GDM1 (cell line): ENCODE results near the gene OR10P1.
"Not testable (repeated sequence)": the region's sequence is repeated elsewhere in the genome, so short reads cannot be mapped to it uniquely, and the experiment has no call there.

Experiments used
- DNase-seq: peaks from one replicate; lab custom pipeline; 2025; lab: John Stamatoyannopoulos, UW

Gene OR10P1, protein sequence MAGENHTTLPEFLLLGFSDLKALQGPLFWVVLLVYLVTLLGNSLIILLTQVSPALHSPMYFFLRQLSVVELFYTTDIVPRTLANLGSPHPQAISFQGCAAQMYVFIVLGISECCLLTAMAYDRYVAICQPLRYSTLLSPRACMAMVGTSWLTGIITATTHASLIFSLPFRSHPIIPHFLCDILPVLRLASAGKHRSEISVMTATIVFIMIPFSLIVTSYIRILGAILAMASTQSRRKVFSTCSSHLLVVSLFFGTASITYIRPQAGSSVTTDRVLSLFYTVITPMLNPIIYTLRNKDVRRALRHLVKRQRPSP

DNA sequence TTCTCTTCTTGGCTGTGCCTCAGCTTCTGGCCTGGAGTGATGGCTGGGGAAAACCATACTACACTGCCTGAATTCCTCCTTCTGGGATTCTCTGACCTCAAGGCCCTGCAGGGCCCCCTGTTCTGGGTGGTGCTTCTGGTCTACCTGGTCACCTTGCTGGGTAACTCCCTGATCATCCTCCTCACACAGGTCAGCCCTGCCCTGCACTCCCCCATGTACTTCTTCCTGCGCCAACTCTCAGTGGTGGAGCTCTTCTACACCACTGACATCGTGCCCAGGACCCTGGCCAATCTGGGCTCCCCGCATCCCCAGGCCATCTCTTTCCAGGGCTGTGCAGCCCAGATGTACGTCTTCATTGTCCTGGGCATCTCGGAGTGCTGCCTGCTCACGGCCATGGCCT is at the start of gene OR10P1:
TSS of gene OR10P1 (plus strand) at position 40 of the 400 bp plus-strand sequence. CDS start at position 40, 0 bp downstream.
- DNase-seq, result no peak

DNA sequence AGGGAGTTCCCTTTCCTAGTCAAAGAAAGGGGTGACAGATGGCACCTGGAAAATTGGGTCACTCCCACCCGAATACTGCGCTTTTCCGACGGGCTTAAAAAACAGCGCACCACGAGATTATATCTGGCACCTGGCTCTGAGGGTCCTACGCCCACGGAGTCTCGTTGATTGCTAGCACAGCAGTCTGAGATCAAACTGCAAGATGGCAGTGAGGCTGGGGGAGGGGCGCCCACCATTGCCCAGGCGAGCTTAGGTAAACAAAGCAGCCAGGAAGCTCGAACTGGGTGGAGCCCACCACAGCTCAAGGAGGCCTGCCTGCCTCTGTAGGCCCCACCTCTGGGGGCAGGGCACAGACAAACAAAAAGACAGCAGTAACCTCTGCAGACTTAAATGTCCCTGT is 46.5 kb upstream of the OR10P1 start:
- DNase-seq, result not testable (repeated sequence)

DNA sequence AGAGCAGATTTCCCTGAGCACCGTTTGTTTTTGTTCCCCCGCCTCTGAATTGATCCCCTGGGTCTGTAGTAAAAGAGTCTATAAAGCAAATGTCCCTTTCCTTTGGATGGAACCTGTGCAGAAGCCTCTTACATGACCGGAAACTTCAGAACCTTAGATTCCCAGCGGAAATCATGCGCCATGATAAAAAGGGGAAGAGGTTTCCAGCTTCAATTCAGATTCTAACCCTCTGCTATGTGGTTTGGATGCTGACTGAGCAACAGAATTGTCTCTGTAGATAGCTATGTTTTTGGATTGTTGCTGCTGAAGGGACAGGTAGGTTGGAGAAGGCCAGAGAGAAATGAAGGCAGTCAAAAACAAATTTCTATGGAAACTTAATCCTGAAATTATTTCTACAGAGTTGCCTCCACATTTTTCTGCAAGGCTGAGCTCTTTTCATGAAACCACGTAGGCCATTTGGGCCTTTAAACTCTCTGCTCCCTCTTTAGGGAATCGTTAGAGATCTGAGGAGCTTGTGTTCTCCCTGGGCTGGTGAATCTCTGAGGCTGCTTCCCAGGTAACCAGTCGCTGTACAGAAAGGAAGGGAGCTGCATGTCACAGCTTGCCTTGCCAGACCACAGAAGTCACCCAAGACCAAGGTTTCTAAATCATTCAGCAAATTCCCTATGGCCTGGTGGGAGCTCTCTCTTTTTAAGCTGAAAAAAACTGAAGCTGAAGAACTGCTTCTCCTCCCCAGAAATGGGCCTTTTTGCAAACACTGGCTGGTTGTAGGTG is 28.7 kb upstream of the OR10P1 start:
- DNase-seq, result no peak

DNA sequence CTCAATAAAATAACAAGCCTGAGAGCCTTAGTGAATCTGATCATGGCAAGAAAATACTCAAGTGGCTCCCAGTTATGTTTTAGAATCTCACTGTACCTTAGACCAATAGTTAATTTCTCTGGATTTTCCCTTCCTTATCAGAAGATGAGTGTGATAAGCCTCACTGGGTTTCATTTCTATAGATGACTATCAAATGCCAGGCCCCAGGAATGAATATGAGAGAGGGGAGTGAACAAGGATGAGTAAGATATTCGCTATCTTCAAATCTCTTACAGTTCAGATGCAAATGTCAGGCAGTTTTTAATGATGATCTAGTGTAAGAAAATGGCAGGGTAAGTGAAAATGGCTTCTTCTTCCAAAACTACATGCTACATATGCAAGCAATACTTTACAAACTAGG is 26.1 kb upstream of the OR10P1 start:
- no peak for DNase-seq

DNA sequence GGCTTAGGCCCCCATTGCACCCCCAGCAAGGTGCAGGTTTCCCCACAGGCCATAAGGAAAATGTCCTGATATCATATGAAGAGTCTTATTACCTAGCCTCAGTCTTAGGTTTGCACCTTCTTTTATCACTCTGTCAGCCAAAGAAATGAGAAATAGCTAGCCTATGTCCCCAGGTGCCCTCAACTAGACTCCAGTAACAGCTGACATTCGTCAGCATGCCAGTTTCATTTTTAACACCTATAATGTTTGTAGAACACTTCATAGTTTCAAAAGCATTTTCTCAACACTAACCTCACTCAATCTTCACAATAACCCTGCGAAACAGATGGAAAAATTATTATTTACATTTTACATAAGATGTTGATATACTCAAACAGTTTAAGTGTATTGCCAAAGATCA is 24.0 kb upstream of the OR10P1 start:
- DNase-seq, result no peak

DNA sequence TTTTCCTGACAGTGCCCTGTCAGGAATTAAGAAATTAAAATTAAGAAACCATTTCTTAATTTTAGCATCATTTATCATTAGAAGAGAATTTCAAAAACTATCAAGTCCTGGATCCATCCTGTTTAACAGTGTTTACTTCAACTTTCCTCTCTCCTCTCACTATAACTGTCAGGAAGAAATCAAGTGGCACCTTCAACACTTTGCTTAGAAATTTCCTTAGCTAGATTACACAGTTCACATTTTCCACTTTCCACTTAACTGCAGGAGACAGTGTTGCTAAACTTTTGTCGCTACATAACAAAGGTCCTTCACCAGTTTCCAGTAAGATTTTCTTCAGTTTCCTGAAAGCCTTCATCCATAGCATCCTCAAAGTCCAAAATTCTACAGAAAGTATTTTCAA is 21.9 kb upstream of the OR10P1 start:
- DNase-seq, result no peak

DNA sequence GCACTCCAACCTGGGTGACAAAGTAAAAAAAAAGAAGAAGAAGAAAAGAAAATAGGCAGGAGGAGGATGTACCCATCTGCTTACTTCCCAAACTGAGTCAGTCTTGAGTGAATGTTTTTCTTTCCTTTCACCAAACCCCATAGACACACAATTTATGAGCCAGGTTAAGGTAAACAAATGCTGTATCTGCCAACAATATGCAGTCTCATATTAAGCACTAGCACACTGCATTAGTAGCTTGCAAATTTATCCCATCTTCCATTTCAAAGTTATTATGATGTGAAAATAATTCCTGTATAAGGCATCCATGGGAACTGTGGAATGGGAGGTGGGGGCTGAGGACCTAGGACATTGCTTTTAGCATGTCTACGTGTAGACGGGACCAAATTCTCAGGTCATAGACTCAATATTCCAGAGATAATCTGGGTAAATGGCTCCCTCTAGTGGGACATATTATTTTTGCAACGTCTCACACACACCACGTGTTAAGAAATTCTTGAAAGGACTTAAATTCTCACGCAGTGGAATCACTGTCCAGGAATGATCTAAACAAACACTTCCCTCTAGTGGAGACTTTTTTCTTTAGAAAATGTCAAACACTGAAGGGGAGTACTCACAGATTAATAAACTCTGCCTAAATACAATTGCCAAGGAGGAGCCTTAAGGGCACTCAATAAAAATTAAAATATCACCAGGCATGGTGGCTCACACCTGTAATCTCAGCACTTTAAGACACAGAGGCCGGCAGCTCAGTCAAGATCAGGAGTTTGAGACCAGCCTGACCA is 17.1 kb upstream of the OR10P1 start:
- peak; percentile 28 for DNase-seq

DNA sequence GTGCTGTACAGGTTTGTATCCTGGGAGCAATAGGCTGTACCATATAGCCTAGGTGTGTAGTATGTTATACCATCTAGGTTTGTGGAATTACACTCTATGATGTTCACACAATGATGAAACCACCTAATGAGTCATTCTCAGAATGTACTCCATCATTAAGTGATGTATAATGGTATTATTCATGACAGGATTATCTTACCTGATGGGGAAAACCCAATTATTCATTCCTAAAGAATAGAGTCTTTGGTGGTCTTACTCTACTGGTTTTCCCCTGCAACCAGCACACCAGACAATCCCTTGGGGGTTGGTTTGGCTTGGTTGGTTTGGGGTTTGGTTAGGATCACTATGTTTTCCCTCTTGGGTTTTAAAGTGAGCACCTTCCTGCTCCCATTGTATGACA is 12.6 kb upstream of the OR10P1 start:
- no peak for DNase-seq

DNA sequence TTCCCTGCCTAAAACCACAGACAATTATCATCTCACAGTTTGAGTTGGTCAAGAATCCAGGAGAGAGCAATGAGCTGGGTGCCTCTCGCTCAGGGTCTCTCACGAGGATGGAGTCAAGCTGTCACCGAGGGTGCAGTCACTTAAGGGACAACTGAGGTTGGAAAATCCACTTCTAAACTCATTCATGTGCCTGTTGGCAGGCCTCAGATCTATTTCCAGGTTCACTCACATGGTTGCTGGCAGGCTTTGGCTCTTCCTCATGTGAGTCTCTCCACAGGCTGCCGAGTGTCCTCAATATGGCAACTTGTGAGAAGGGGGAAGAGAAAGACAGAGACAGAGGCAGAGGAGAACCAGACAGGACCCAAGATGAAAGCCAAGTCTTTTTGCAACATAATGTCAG is 10.5 kb upstream of the OR10P1 start:
- DNase-seq, result no peak

DNA sequence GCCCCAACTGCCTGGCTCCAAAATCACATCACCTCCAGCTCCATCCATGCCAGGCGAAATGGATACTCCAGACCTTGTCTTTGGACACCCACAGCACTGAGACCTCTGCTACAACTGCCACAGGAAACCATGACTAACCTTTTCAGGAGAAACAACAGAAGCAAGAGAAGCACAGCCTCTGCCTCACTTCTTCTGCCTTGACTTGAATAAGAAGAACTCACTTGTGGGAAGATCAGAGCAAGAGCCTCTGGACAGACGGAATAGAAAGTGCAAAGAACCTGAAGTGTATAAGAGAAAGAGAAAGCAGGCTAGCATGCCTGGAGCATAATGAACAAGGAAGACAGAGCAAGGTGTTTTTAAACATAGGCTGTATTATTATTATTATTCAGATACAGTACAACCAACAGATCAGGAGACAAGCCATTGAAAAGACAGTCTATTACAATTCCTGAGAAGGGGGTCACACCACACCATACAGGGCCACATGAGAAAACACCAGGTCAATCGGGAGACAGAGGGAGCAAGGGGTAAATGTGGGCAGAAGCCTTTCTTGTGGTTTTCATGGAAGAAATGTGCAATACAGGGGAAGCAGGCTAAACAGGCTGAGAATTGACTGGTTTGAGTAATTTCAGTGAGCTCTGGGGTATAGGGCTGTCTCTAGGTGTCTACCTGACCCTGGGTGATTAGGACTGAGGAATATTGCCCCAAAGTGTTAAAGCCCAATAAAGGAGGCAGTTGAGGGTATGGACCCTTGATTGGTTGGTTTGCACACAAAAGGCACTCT is 7.4 kb upstream of the OR10P1 start:
- DNase-seq, result no peak

DNA sequence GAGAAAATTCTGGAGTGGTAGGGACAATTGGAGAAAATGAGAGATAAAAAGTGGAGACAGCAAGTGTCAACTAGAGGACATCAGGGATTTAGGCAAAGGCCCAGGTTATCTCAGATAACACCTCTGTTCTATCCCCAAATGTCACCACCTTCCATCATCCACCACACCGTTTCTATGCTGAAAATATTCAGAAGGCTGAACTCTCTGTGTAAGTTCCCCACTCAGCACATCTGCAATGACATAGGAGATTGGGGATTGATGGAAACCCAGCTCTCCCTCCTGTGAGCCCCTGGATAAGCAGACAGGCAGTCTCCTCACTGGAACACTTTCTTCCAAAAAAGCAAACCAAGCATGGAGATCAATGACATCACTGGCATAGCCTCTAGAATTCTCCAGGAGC is 5.6 kb upstream of the OR10P1 start:
- no peak for DNase-seq

DNA sequence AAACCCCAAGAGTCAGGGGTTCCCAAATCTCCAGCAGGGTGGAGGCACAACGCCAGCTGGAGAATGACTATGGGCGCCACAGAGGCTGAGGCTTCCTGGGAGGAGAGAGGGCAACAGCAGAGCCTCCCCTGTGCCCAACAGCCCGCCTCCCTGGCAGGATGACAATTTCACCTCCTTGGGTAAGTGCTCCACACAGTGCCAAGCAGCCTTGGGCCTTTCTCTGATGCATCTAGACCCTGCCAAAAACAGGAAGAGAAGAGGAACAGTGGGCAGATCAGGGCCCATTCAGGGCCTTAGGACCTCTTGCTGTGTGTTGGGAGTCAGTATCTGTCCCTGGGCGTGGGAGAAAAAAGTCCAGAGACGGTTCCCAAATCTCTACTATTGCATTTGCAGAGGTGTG is 5.0 kb upstream of the OR10P1 start:
- no peak for DNase-seq

DNA sequence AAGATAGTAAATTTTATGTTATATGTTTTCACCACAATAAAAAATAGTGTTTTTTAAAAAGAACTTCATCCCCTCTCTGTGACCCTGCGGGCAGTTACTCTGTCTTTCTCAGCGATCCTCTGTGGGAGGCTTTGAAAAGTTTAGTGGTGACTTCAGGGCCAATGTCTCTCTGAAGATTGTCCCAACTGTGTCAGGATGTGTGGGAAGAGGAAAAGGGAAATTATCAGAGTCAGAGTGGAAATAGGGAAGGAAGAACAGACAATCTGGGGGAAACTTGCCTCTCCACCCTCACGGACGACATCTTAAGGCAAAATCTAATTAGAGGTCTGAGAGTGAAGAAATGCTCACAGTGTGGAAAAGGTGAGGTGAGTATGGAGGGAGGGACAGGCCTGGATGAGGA is 3.5 kb upstream of the OR10P1 start:
- DNase-seq, result no peak

DNA sequence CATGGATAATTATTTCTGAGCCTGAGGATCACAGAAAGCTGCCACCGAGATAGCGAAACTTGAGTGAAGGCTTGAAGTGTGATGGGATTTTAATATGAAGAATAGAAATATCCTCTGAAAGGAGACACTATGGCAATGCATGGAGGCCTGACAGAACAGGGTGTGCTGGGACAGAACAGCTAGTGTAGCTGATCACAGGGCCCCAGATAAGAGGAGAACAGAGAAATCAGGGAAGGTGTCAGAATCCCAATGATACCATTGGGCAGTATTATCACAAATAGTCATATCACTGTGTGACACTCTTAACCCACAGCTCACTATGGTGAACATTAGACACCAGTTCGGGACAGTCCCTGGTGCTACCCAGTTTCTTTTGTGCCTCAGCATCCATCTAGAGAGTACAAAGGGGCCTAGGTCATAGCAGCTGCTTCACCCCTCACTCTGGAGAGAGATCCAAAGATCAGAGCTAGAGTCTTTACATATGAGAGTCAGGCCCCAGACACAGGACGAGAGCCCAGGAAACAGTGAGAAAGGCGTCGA is 506 bp upstream of the OR10P1 start:
- DNase-seq, result no peak

DNA sequence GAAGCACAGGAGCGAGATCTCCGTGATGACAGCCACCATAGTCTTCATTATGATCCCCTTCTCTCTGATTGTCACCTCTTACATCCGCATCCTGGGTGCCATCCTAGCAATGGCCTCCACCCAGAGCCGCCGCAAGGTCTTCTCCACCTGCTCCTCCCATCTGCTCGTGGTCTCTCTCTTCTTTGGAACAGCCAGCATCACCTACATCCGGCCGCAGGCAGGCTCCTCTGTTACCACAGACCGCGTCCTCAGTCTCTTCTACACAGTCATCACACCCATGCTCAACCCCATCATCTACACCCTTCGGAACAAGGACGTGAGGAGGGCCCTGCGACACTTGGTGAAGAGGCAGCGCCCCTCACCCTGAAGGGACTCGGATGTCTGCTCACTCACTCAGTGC is 775 bp downstream of the OR10P1 start:
- no peak for DNase-seq

DNA sequence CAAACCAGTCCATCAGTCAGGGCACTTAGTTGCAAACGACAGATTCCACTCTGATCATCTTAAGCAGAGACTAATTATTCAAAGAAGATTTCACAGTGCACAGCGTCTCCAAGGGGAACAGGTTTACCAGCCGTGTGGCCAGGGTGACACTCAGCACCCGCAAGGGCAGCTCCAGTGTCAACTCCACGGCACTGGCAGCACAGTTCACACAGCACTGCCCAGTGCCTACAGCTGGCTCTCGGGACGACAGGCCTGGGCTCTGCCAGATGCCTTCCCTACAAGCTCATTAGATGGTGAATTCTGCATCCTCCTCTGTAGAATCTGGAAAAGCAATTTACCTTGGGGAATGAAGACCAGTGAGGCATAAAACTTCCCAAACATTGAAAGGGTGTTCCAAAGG is 4.9 kb downstream of the OR10P1 start:
- no peak for DNase-seq

DNA sequence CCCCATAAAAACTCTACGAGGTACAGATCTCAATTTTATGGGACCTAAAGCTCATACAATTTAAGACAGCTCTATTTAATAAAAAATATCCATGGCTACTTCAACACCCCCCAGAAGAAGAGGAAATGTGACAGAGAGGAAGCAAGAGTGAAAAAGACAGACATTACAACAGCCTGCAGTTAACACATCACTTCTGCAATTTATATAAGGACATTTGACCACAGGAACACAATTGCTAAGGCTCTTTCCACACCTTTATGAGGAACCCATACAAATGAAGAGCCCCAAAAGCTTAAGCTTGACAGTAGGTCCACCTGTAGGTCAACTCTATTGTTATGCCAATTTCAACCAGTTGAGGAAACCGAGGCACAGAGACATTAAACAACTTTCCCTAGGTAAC is 5.6 kb downstream of the OR10P1 start:
- no peak for DNase-seq

DNA sequence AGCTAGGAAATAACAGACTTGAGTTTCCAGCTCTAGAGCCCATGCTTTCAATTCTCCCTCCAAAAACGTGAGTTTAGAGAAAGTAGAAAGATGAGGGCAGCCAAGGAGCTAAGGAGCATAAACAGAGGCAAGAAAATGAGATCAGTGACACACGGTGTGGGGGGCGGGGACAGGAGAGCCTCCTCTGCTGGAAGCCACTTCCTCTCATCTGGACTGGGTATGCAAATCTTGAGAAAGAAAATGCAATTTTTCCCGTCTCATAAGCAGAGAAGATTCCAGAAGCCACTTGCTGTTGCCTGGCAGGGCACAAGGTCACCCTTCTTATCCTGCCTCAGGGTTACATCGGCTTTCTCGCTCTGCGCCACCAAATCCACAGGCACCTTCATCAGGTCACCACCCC is 6.0 kb downstream of the OR10P1 start:
- no peak for DNase-seq

DNA sequence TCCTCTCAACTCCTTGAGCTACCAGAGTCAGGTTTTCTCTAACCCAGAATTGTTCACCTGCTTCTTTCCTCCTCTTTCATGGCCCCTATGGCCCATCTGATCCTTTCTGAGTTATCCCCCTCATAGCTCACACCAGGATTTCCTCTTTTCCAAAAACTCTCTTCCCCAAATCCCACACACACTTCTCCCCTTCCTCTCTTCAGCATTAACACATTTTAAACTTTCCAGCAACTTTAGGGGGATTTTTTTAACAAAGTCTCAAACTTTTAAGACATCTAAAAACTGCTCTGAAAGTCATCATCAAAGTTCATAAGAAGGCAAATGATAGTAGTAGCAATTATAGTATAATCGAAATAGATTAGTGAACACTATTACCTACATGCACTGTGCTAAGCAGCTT is 7.9 kb downstream of the OR10P1 start:
- no peak for DNase-seq

DNA sequence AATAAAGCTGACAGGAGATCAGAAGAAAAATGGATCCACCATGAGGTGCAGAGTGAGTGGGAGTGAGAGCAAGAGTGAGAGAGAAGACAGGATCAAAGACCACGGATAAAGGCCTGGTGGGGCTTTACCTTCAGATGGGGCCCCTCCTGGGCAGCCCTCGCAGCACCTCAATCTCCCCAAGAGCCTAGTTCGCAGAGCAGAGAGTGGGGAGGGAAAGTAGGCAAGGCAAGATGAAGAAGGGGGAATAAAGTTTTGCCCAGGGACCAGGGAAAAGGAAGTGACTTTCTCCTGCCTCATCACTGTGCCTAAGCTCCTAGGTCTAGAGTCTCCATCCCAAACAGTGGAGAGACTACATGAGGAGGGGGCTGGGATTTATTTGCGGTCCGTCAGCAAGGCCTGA is 10.3 kb downstream of the OR10P1 start:
- DNase-seq, result no peak

DNA sequence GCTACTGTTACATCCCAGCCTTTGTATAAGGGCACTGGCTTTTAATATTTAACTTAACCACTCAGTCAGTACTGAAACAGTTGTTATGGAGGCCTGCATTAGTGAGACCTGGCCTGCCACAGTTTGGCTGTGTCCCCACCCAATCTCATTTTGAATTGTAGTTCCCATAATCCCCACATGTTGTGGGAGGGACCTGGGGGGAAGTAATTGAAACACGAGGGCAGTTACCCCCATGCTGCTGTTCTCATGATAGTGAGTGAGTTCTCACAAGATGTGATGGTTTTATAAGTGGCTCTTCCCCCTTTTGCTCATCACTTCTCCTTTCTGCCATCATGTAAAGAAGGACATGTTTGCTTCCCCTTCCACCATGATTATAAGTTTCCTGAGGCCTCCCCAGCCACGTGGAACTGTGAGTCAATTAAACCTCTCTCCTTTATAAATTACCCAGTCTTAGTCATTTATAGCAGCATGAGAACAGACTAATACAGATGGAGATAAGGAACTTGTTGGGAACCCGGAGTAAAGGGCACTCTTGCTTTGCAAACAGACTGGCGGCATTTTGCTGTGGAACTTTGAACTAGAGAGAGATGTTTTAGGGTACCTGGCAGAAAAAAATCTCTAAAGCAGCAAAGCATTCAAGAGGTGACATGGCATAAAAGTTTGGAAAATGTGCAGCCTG is 14.1 kb downstream of the OR10P1 start:
- DNase-seq, result peak; percentile 16
